Chondrocyte (in vitro differentiated cells): ENCODE data around the gene PLSCR3. TPM values are rescaled to one million over a fixed set of nuclear protein-coding genes. Genes with fewer than 3 reads are reported as not detected.
A peak's percentile ranks its signal among the peaks of the same experiment; 100 is the strongest.

Source experiments
- DNase-seq: peaks from one replicate; pipeline ENCODE4 v3.0.0; 2021; ENCODE audit warnings: mixed read lengths, low spot score
- H3K27ac Mint-ChIP-seq: one replicate; pipeline ENCODE4 v1.8.0; 2021; ENCODE audit warnings: mild to moderate bottlenecking, moderate library complexity, mixed read lengths; ENCODE audit not compliant: unreplicated experiment
- H3K27me3 Mint-ChIP-seq: 2 replicates; pipeline ENCODE4 v1.8.0; 2021; ENCODE audit warnings: low read depth, mixed read lengths
- H3K36me3 Mint-ChIP-seq: 2 replicates; pipeline ENCODE4 v1.8.0; 2021; ENCODE audit warnings: low read depth, mixed read lengths
- H3K4me1 Mint-ChIP-seq: 2 replicates; pipeline ENCODE4 v1.8.0; 2021; ENCODE audit warnings: low read depth, mild to moderate bottlenecking, mixed read lengths
- H3K4me3 Mint-ChIP-seq: one replicate; pipeline ENCODE4 v1.8.0; 2021; ENCODE audit warnings: mild to moderate bottlenecking, moderate library complexity, mixed read lengths; ENCODE audit not compliant: unreplicated experiment
- H3K9me3 Mint-ChIP-seq: 2 replicates; pipeline ENCODE4 v1.8.0; 2021; ENCODE audit warnings: low read depth, mixed read lengths
- CTCF ChIP-seq: fragments of 200-600 bp; sonication (generic); IDR thresholded peaks from 2 replicates; pipeline ENCODE4 v1.5.0; 2021; ENCODE audit warnings: antibody characterized with exemption, mild to moderate bottlenecking, moderate library complexity
- total RNA-seq: library from RNA; stranded (reverse); gene quantifications from 3 replicates; pipeline ENCODE4 v1.2.1, GENCODE V29; 2021

The PLSCR3 gene
- total RNA-seq, 1 donor from 2014 or later = 81.5 TPM

- Mint-ChIP-seq H3K27ac (peak overlapping the region; percentile 59), H3K27me3 (no peaks in the 10 kb centered on the region), H3K36me3 (no peaks in the 10 kb centered on the region), H3K4me3 (peak overlapping the region; percentile 84), H3K9me3 (no peaks in the 10 kb centered on the region), H3K4me1 (peaks cover 68% of the 10 kb centered on the region)
- TF ChIP-seq CTCF = no peak
- DNase-seq = no peak
These were observed 45.9 kb upstream of the PLSCR3 start for GRCh38 chr17:7440113-7440833.

GRCh38 chr17:7439462-7440112 lies 45.3 kb upstream of the PLSCR3 start, which contains the start of gene FGF11:
TSS of gene FGF11 (plus strand) at chr17:7439512. CDS start at chr17:7439621, 109 bp downstream.
- no peaks in the 10 kb centered on the region for H3K36me3 Mint-ChIP-seq

GRCh38 chr17:7438656-7439460 lies 44.5 kb upstream of the PLSCR3 start:
- peaks cover 58% of the 10 kb centered on the region for H3K4me1 Mint-ChIP-seq
- no peak for TF ChIP-seq CTCF
- H3K27ac Mint-ChIP-seq = no peak overlapping the region
- no peak for DNase-seq
- H3K27me3 Mint-ChIP-seq = no peaks in the 10 kb centered on the region
- H3K9me3 Mint-ChIP-seq = no peaks in the 10 kb centered on the region
- H3K36me3 Mint-ChIP-seq = no peaks in the 10 kb centered on the region
- peak overlapping the region; percentile 87 for H3K4me3 Mint-ChIP-seq

More at GRCh38 chr17:7439462-7440112, 45.3 kb upstream of the PLSCR3 start, which contains the start of gene FGF11:
- Mint-ChIP-seq H3K4me1 (peaks cover 65% of the 10 kb centered on the region), H3K27me3 (no peaks in the 10 kb centered on the region), H3K9me3 (no peaks in the 10 kb centered on the region), H3K4me3 (peak within 1 kb of the TSS; percentile 87), H3K27ac (peak within 1 kb of the TSS; percentile 59)
- DNase-seq = no peak
- no peak for TF ChIP-seq CTCF

- Mint-ChIP-seq H3K4me1 (peaks cover 53% of the 10 kb centered on the region), H3K9me3 (no peaks in the 10 kb centered on the region), H3K27me3 (no peaks in the 10 kb centered on the region), H3K27ac (peak overlapping the region; percentile 54), H3K36me3 (no peaks in the 10 kb centered on the region), H3K4me3 (peak overlapping the region; percentile 87)
- no peak for TF ChIP-seq CTCF
- DNase-seq = no peak
These were observed 43.8 kb upstream of the PLSCR3 start for GRCh38 chr17:7437950-7438614.
